DND-41 (cell line): ENCODE measurements around the gene TSC2.

Source experiments
- ATAC-seq: fragments of 200-7000 bp; cut with Tn5 transposase; 3 replicates; pipeline ENCODE4 v1.9.1; 2021; ENCODE audit warnings: low read depth; ENCODE audit not compliant: insufficient read depth
- DNase-seq: peaks from one replicate; pipeline ENCODE4 v3.0.0-alpha.2; 2020
- H2AFZ ChIP-seq: 2 replicates; pipeline ENCODE4 v1.6.0; 2012; ENCODE audit warnings: low read depth, low read length
- H3K27ac ChIP-seq: 2 replicates; pipeline ENCODE4 v1.5.1; 2012; ENCODE audit warnings: low read length, inconsistent platforms
- H3K27me3 ChIP-seq: fragments of 200-600 bp; sonication (generic); 2 replicates; pipeline ENCODE4 v1.6.0; 2012; ENCODE audit warnings: low read length, mild to moderate bottlenecking, inconsistent platforms; ENCODE audit not compliant: insufficient read depth, poor library complexity
- H3K36me3 ChIP-seq: 2 replicates; pipeline ENCODE4 v1.5.1; 2012; ENCODE audit warnings: low read length, inconsistent platforms; ENCODE audit not compliant: insufficient read depth
- H3K4me1 ChIP-seq: 2 replicates; pipeline ENCODE4 v1.5.1; 2012; ENCODE audit warnings: mild to moderate bottlenecking, low read length; ENCODE audit not compliant: insufficient read depth
- H3K4me2 ChIP-seq: 2 replicates; pipeline ENCODE4 v1.6.0; 2012; ENCODE audit warnings: mild to moderate bottlenecking, moderate library complexity, low read length, inconsistent platforms; ENCODE audit not compliant: insufficient read depth
- H3K4me3 ChIP-seq, 2 experiments: fragments of 200-600 bp in 1 of 2; shearing (Covaris generic) in 1 of 2; 2 replicates each; pipeline ENCODE4 v1.5.1; 2012 to 2016; ENCODE audit warnings: inconsistent platforms in 2 of 2, low read length in 2 of 2, mild to moderate bottlenecking in 2 of 2, low read depth in 1 of 2, moderate library complexity in 1 of 2
- H3K79me2 ChIP-seq: 2 replicates; pipeline ENCODE4 v1.6.0; 2012; ENCODE audit warnings: low read length, inconsistent platforms; ENCODE audit not compliant: insufficient read depth
- H3K9ac ChIP-seq: 2 replicates; pipeline ENCODE4 v1.6.0; 2012; ENCODE audit warnings: low read depth, mild to moderate bottlenecking, inconsistent platforms, low read length, moderate library complexity
- H3K9me3 ChIP-seq: 2 replicates; pipeline ENCODE4 v1.5.1; 2012; ENCODE audit warnings: low read length, moderate library complexity, mild to moderate bottlenecking, inconsistent platforms; ENCODE audit not compliant: insufficient read depth, severe bottlenecking
- H4K20me1 ChIP-seq: 2 replicates; pipeline ENCODE4 v1.6.0; 2012; ENCODE audit warnings: low read length; ENCODE audit not compliant: insufficient read depth
- EZH2 ChIP-seq: IDR thresholded peaks from 3 replicates; pipeline ENCODE4 v1.6.1; 2012; ENCODE audit warnings: borderline replicate concordance, low read depth, mild to moderate bottlenecking, moderate library complexity, low read length, inconsistent platforms; ENCODE audit not compliant: severe bottlenecking
- TF ChIP-seq, protein P1 (sequence below): IDR thresholded peaks from 2 replicates; pipeline ENCODE4 v1.5.1; 2012; ENCODE audit warnings: borderline replicate concordance, low read length, moderate library complexity, mild to moderate bottlenecking; ENCODE audit not compliant: poor library complexity, severe bottlenecking; ENCODE audit errors: extremely low read depth

TSC2 gene

DNA sequence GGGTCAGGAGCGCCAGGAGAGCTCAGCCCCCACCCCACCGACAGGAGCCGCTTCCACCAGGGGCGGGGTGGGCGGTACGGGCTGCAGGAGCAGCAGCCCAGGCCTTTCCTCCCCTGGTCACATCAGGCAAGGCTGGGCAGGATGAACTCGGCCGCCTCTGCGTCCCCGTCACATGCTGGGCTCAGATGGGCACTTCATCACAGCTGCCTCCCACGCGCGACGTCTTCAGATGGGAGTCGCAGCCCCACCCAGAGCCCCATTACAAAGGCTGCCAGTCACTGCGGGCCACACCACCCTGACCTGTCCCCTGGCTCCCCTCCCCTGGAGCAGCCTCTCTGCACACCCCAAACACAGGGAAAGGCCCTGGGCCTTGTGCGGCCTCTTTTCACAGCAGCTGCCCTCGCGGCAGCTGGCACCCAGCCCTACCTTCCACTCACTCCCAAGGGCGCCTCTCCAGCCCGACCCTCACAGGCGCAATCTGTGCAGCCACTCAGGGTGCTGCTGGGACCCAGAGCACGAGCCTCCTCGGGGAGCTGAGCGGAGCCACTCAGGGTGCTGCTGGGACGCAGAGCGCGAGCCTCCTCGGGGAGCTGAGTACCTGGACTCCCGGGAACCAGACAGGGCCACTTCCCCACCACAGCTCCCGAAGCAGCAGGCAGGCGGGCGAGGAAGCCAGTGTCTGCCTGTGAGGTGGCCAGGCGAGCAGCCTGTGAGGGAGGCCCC, 42.8 kb upstream of the TSC2 start:
- no peak for ATAC-seq
- Histone ChIP-seq H3K4me1 (peaks cover 36% of the 10 kb centered on the region), H3K27me3 (no peaks in the 10 kb centered on the region), H3K27ac (no peak overlapping the region), H3K79me2 (peaks cover 65% of the 10 kb centered on the region), H3K36me3 (peaks cover 80% of the 10 kb centered on the region), H3K9me3 (no peaks in the 10 kb centered on the region), H3K4me3 (no peak overlapping the region), H3K4me2 (no peak overlapping the region), H4K20me1 (peaks cover 74% of the 10 kb centered on the region), H3K9ac (no peak overlapping the region), H2AFZ (no peak overlapping the region)
- no peak for DNase-seq
- TF ChIP-seq, protein P1, sequence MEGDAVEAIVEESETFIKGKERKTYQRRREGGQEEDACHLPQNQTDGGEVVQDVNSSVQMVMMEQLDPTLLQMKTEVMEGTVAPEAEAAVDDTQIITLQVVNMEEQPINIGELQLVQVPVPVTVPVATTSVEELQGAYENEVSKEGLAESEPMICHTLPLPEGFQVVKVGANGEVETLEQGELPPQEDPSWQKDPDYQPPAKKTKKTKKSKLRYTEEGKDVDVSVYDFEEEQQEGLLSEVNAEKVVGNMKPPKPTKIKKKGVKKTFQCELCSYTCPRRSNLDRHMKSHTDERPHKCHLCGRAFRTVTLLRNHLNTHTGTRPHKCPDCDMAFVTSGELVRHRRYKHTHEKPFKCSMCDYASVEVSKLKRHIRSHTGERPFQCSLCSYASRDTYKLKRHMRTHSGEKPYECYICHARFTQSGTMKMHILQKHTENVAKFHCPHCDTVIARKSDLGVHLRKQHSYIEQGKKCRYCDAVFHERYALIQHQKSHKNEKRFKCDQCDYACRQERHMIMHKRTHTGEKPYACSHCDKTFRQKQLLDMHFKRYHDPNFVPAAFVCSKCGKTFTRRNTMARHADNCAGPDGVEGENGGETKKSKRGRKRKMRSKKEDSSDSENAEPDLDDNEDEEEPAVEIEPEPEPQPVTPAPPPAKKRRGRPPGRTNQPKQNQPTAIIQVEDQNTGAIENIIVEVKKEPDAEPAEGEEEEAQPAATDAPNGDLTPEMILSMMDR = no peak
- TF ChIP-seq EZH2 = no peak

DNA sequence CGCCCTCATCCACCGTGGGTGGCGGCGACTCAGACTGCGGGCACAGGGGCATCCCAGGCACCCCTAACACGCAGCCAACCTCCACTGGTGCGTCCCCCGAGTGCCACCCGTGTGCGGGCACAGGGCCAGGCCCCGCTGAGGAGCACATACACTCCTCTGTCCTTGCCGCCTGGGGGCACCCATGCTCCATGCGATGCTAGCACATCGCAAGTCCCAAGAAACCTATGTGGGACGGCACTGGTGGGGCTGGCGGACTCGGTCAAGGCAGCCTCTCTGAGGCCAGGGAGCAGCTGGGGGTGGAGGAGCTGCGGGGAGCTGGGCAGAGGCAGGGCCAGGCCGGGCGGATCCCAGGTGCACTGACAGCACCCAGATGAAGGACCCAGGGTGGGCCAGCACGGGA, 42.1 kb upstream of the TSC2 start:
- Histone ChIP-seq H3K79me2 (peaks cover 72% of the 10 kb centered on the region), H3K9ac (no peak overlapping the region)
- TF ChIP-seq EZH2 = no peak
- TF ChIP-seq, protein P1 = no peak

DNA sequence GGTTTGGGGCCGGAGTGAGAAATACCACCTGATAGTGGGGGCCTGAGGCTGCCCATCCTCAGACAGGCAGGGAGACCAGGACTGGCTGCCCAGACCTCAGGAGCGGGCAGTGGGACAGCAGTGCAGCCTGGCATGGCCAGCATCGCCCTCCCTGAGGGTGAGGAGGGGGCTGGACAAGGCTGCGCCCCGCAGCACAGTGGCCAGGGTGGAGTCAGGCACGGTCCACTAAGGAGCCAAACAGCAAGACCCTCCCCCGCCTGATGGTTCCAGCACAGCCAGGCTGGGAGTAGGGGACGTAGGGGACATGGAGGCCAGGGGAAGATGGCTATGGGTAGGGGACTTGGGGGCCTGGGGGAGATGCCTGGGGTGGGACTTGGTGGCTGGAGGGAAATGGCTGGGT, 41.5 kb upstream of the TSC2 start:
- Histone ChIP-seq H3K27ac (no peak overlapping the region), H4K20me1 (peaks cover 74% of the 10 kb centered on the region), H3K9me3 (no peaks in the 10 kb centered on the region), H3K4me1 (peaks cover 45% of the 10 kb centered on the region), H2AFZ (no peak overlapping the region), H3K4me2 (peak overlapping the region; percentile 89; the same call in 1 of the 2 replicates), H3K9ac (no peak overlapping the region), H3K36me3 (peaks cover 66% of the 10 kb centered on the region), H3K4me3 (no peak overlapping the region), H3K27me3 (no peaks in the 10 kb centered on the region), H3K79me2 (peaks cover 75% of the 10 kb centered on the region)
- no peak for TF ChIP-seq EZH2
- TF ChIP-seq, protein P1 = no peak
- DNase-seq (no peak), ATAC-seq (no peak)

More for the DNA sequence above, 42.1 kb upstream of the TSC2 start:
- Histone ChIP-seq H3K4me1 (peaks cover 42% of the 10 kb centered on the region), H3K36me3 (peaks cover 73% of the 10 kb centered on the region), H3K27ac (no peak overlapping the region), H3K27me3 (no peaks in the 10 kb centered on the region), H4K20me1 (peaks cover 74% of the 10 kb centered on the region), H3K4me3 (no peak overlapping the region), H2AFZ (no peak overlapping the region), H3K9me3 (no peaks in the 10 kb centered on the region), H3K4me2 (no peak overlapping the region)
- no peak for DNase-seq
- no peak for ATAC-seq
